Measurements from ENCODE around the gene NACA.
"Not testable (repeated sequence)": the region's sequence is repeated elsewhere in the genome, so short reads cannot be mapped to it uniquely, and the experiment has no call there.

- not testable (repeated sequence) for TF ChIP-seq ELK4 (IDR thresholded peaks at IDR 0.05; ENCODE audit: borderline replicate concordance, low read depth, low read length); TRIM28 (IDR thresholded peaks at IDR 0.05; ENCODE audit: borderline replicate concordance, low read length); ZNF362 (tag by site-specific recombination; IDR thresholded peaks at IDR 0.05); ZSCAN5A (tag by site-specific recombination; IDR thresholded peaks at IDR 0.05); ZBTB26 (tag by site-specific recombination; optimal IDR thresholded peaks at IDR 0.05); ZBTB6 (tag by site-specific recombination; IDR thresholded peaks at IDR 0.05); CTCF (tag by site-specific recombination; IDR thresholded peaks at IDR 0.05); SETDB1 (IDR thresholded peaks at IDR 0.05; ENCODE audit: insufficient read length, low read length); PATZ1 (tag by site-specific recombination; IDR thresholded peaks at IDR 0.05); REST (tag by site-specific recombination; IDR thresholded peaks at IDR 0.05); ZNF670 (tag by site-specific recombination; IDR thresholded peaks at IDR 0.05; ENCODE audit: low read depth)
Observed at GRCh38 chr12:56704522-56704921, 20.6 kb downstream of the NACA start.

Measured in HEK293 (cell line).